ENCODE data around the gene PLGRKT. TPM values are rescaled to one million over a fixed set of nuclear protein-coding genes. Genes with fewer than 3 reads are reported as not detected.

Gene PLGRKT
- polyA plus RNA-seq, 1 donor from 2014 or later, result 80.0 TPM

GRCh38 chr9:5482194-5482593 lies 44.5 kb upstream of the PLGRKT start:
- Histone ChIP-seq H3K79me2 (replicated peaks; ENCODE audit: insufficient read depth, low read length) (no peaks in the 10 kb centered on the region), H3K27me3 (ENCODE audit: insufficient read depth, low read depth, low read length) (no peaks in the 10 kb centered on the region), H3K27ac (ENCODE audit: low read length) (no peak overlapping the region), H3K36me3 (ENCODE audit: insufficient read depth, low read length) (no peaks in the 10 kb centered on the region), H4K20me1 (ENCODE audit: insufficient read depth) (no peaks in the 10 kb centered on the region), H3F3A (ENCODE audit: insufficient read depth, low read length, poor library complexity, severe bottlenecking) (no peaks in the 10 kb centered on the region), H3K9me3 (ENCODE audit: low read length) (no peaks in the 10 kb centered on the region), H2AFZ (ENCODE audit: low read depth, low read length) (no peak overlapping the region), H3K4me3 (ENCODE audit: low read length) (no peak overlapping the region), H3K9ac (ENCODE audit: low read length) (no peak overlapping the region), H3K9me2 (ENCODE audit: insufficient read depth, low read length) (no peaks in the 10 kb centered on the region), H3K4me2 (ENCODE audit: low read length) (no peak overlapping the region)
- TF ChIP-seq EZH2 (IDR thresholded peaks at IDR 0.05; ENCODE audit: borderline replicate concordance, insufficient read depth, low read length, poor library complexity, severe bottlenecking), result no peak
- TF ChIP-seq SMC3 (conservative IDR thresholded peaks at IDR 0.05; ENCODE audit: poor library complexity), result no peak
- no peak for TF ChIP-seq POLR2AphosphoS5 (IDR thresholded peaks at IDR 0.05)

GRCh38 chr9:5481322-5482040 lies 43.8 kb upstream of the PLGRKT start:
- no peak for TF ChIP-seq SMC3 (conservative IDR thresholded peaks at IDR 0.05; ENCODE audit: poor library complexity)
- TF ChIP-seq, protein P1, sequence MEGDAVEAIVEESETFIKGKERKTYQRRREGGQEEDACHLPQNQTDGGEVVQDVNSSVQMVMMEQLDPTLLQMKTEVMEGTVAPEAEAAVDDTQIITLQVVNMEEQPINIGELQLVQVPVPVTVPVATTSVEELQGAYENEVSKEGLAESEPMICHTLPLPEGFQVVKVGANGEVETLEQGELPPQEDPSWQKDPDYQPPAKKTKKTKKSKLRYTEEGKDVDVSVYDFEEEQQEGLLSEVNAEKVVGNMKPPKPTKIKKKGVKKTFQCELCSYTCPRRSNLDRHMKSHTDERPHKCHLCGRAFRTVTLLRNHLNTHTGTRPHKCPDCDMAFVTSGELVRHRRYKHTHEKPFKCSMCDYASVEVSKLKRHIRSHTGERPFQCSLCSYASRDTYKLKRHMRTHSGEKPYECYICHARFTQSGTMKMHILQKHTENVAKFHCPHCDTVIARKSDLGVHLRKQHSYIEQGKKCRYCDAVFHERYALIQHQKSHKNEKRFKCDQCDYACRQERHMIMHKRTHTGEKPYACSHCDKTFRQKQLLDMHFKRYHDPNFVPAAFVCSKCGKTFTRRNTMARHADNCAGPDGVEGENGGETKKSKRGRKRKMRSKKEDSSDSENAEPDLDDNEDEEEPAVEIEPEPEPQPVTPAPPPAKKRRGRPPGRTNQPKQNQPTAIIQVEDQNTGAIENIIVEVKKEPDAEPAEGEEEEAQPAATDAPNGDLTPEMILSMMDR (IDR thresholded peaks at IDR 0.05; ENCODE audit: poor library complexity, severe bottlenecking), result no peak
- TF ChIP-seq EP300 (conservative IDR thresholded peaks at IDR 0.05; ENCODE audit: poor library complexity, severe bottlenecking), result no peak
- TF ChIP-seq RAD21 (conservative IDR thresholded peaks at IDR 0.05), result no peak
- TF ChIP-seq, protein P2, sequence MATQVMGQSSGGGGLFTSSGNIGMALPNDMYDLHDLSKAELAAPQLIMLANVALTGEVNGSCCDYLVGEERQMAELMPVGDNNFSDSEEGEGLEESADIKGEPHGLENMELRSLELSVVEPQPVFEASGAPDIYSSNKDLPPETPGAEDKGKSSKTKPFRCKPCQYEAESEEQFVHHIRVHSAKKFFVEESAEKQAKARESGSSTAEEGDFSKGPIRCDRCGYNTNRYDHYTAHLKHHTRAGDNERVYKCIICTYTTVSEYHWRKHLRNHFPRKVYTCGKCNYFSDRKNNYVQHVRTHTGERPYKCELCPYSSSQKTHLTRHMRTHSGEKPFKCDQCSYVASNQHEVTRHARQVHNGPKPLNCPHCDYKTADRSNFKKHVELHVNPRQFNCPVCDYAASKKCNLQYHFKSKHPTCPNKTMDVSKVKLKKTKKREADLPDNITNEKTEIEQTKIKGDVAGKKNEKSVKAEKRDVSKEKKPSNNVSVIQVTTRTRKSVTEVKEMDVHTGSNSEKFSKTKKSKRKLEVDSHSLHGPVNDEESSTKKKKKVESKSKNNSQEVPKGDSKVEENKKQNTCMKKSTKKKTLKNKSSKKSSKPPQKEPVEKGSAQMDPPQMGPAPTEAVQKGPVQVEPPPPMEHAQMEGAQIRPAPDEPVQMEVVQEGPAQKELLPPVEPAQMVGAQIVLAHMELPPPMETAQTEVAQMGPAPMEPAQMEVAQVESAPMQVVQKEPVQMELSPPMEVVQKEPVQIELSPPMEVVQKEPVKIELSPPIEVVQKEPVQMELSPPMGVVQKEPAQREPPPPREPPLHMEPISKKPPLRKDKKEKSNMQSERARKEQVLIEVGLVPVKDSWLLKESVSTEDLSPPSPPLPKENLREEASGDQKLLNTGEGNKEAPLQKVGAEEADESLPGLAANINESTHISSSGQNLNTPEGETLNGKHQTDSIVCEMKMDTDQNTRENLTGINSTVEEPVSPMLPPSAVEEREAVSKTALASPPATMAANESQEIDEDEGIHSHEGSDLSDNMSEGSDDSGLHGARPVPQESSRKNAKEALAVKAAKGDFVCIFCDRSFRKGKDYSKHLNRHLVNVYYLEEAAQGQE (IDR thresholded peaks at IDR 0.05; ENCODE audit: borderline replicate concordance), result no peak
- no peak for TF ChIP-seq TAF1 (IDR thresholded peaks at IDR 0.05; ENCODE audit: low read depth)
- no peaks in the 10 kb centered on the region for H3K9me2 ChIP-seq (ENCODE audit: insufficient read depth, low read length)

GRCh38 chr9:5480919-5481318 lies 43.2 kb upstream of the PLGRKT start:
- no peaks in the 10 kb centered on the region for H3K9me2 ChIP-seq (ENCODE audit: insufficient read depth, low read length)
- no peaks in the 10 kb centered on the region for H3K36me3 ChIP-seq (ENCODE audit: insufficient read depth, low read length)
- no peak overlapping the region for H3K4me3 ChIP-seq (ENCODE audit: low read length)
- H3K9me3 ChIP-seq (ENCODE audit: low read length), result no peaks in the 10 kb centered on the region
- no peak overlapping the region for H3K9ac ChIP-seq (ENCODE audit: low read length)
- no peaks in the 10 kb centered on the region for H3F3A ChIP-seq (ENCODE audit: insufficient read depth, low read length, poor library complexity, severe bottlenecking)
- H3K4me2 ChIP-seq (ENCODE audit: low read length), result no peak overlapping the region
- TF ChIP-seq RAD21 (conservative IDR thresholded peaks at IDR 0.05) (no peak), EZH2 (IDR thresholded peaks at IDR 0.05; ENCODE audit: borderline replicate concordance, insufficient read depth, low read length, poor library complexity, severe bottlenecking) (no peak), EP300 (conservative IDR thresholded peaks at IDR 0.05; ENCODE audit: poor library complexity, severe bottlenecking) (no peak), MXI1 (conservative IDR thresholded peaks at IDR 0.05; ENCODE audit: poor library complexity, severe bottlenecking) (no peak), POLR2AphosphoS5 (IDR thresholded peaks at IDR 0.05) (no peak), TAF1 (IDR thresholded peaks at IDR 0.05; ENCODE audit: low read depth) (no peak), SMC3 (conservative IDR thresholded peaks at IDR 0.05; ENCODE audit: poor library complexity) (no peak)
- TF ChIP-seq, protein P2 (IDR thresholded peaks at IDR 0.05; ENCODE audit: borderline replicate concordance), result no peak
- TF ChIP-seq, protein P1 (IDR thresholded peaks at IDR 0.05; ENCODE audit: poor library complexity, severe bottlenecking), result no peak
- no peaks in the 10 kb centered on the region for H4K20me1 ChIP-seq (ENCODE audit: insufficient read depth)
- H3K27ac ChIP-seq (ENCODE audit: low read length), result no peak overlapping the region
- H2AFZ ChIP-seq (ENCODE audit: low read depth, low read length), result no peak overlapping the region
- H3K27me3 ChIP-seq (ENCODE audit: insufficient read depth, low read depth, low read length), result no peaks in the 10 kb centered on the region
- no peaks in the 10 kb centered on the region for H3K79me2 ChIP-seq (replicated peaks; ENCODE audit: insufficient read depth, low read length)

More at GRCh38 chr9:5481322-5482040, 43.8 kb upstream of the PLGRKT start:
- Histone ChIP-seq H3K36me3 (ENCODE audit: insufficient read depth, low read length) (no peaks in the 10 kb centered on the region), H3K9me3 (ENCODE audit: low read length) (no peaks in the 10 kb centered on the region), H4K20me1 (ENCODE audit: insufficient read depth) (no peaks in the 10 kb centered on the region), H3F3A (ENCODE audit: insufficient read depth, low read length, poor library complexity, severe bottlenecking) (no peaks in the 10 kb centered on the region), H2AFZ (ENCODE audit: low read depth, low read length) (no peak overlapping the region), H3K27ac (ENCODE audit: low read length) (no peak overlapping the region), H3K4me3 (ENCODE audit: low read length) (no peak overlapping the region), H3K79me2 (replicated peaks; ENCODE audit: insufficient read depth, low read length) (no peaks in the 10 kb centered on the region), H3K9ac (ENCODE audit: low read length) (no peak overlapping the region), H3K27me3 (ENCODE audit: insufficient read depth, low read depth, low read length) (no peaks in the 10 kb centered on the region), H3K4me2 (ENCODE audit: low read length) (no peak overlapping the region)
